HepG2 (cell line): ENCODE measurements around the gene FBF1. TPM values are rescaled to one million over a fixed set of nuclear protein-coding genes. Genes with fewer than 3 reads are reported as not detected.

Experiments used
- ATF1 ChIP-seq: IDR thresholded peaks from 2 replicates; pipeline ENCODE4 v1.6.1; 2016; ENCODE audit warnings: mild to moderate bottlenecking, control low read depth
- BRD4 ChIP-seq: sonication (generic); formaldehyde crosslinking; IDR thresholded peaks from 2 replicates; pipeline ENCODE4 v1.4.0; 2020; ENCODE audit warnings: missing genetic modification reagents
- FOSL1 ChIP-seq: sonication (generic); formaldehyde crosslinking; IDR thresholded peaks from 2 replicates; pipeline ENCODE4 v1.9.0; 2021; ENCODE audit warnings: missing genetic modification reagents, borderline replicate concordance
- HMG20B ChIP-seq: conservative IDR thresholded peaks from 2 replicates; pipeline ENCODE4 v1.6.1; 2016; ENCODE audit warnings: missing genetic modification reagents, missing compliant biosample characterization
- PPARG ChIP-seq: conservative IDR thresholded peaks from 2 replicates; pipeline ENCODE4 v1.6.1; 2016; ENCODE audit warnings: missing biosample characterization, missing genetic modification reagents
- SIN3B ChIP-seq: fragments of 150-350 bp; IDR thresholded peaks from 2 replicates; pipeline ENCODE4 v1.6.1; 2014; ENCODE audit warnings: low read length
- SOX6 ChIP-seq, 2 experiments: fragments of 450-650 bp in 1 of 2; sonication (generic) in 1 of 2; formaldehyde crosslinking in 1 of 2; IDR thresholded peaks; 2 replicates each; pipeline versions ENCODE4 v1.4.0 to v1.6.1; 2017 to 2020; ENCODE audit warnings: antibody characterized with exemption in 1 of 2, mild to moderate bottlenecking in 1 of 2, missing genetic modification reagents in 1 of 2
- ZNF337 ChIP-seq: sonication (generic); formaldehyde crosslinking; IDR thresholded peaks from 2 replicates; pipeline ENCODE4 v1.5.1; 2020; ENCODE audit warnings: missing genetic modification reagents, low read depth, mild to moderate bottlenecking, borderline replicate concordance
- ZNF567 ChIP-seq: sonication (generic); formaldehyde crosslinking; IDR thresholded peaks from 2 replicates; pipeline ENCODE4 v1.8.1; 2023; ENCODE audit warnings: mild to moderate bottlenecking, missing genetic modification reagents, borderline replicate concordance
- ZNF749 ChIP-seq: sonication (generic); formaldehyde crosslinking; IDR thresholded peaks from 2 replicates; pipeline ENCODE4 v1.8.0; 2022; ENCODE audit warnings: mild to moderate bottlenecking, missing genetic modification reagents, moderate library complexity, borderline replicate concordance
- ZNF75D ChIP-seq: sonication (generic); formaldehyde crosslinking; IDR thresholded peaks from 2 replicates; pipeline ENCODE4 v1.8.1; 2023; ENCODE audit warnings: missing genetic modification reagents, mild to moderate bottlenecking, borderline replicate concordance
- polyA plus RNA-seq, 8 experiments: library from polyadenylated mRNA; depleted of rRNA in 3 of 8; stranded (reverse) in 7 of 8; unstranded in 1 of 8; fragments of >200 nt; fragmentation: Illumina TruSeq in 4 of 8; extraction: Trizol in 4 of 8; gene quantifications; 2 replicates each; pipeline versions ENCODE4 v1.2.1 to v1.2.3, GENCODE V29; 2011 to 2016; ENCODE audit warnings: low read depth in 4 of 8, missing spikeins in 1 of 8, mixed read lengths in 1 of 8; ENCODE audit not compliant: insufficient read depth in 1 of 8
- total RNA-seq, 5 experiments: library from RNA; depleted of rRNA; stranded (reverse); fragments of >200 nt; fragmentation: Illumina TruSeq; extraction: Trizol; gene quantifications; 2 replicates each; pipeline ENCODE4 v1.2.3, GENCODE V29; 2016; ENCODE audit warnings: low read depth in 1 of 5
- TF ChIP-seq, protein P1 (sequence below): IDR thresholded peaks from 2 replicates; pipeline ENCODE4 v1.6.1; 2016; ENCODE audit warnings: low read depth
- TF ChIP-seq, protein P2 (sequence below): sonication (generic); formaldehyde crosslinking; IDR thresholded peaks from 2 replicates; pipeline ENCODE4 v1.5.0; 2020; ENCODE audit warnings: mild to moderate bottlenecking, missing genetic modification reagents
- TF ChIP-seq, protein P3 (sequence below): sonication (generic); formaldehyde crosslinking; IDR thresholded peaks from one replicate; pipeline ENCODE4 v1.5.1; 2020; ENCODE audit warnings: mild to moderate bottlenecking, missing genetic modification reagents; ENCODE audit errors: not compliant biosample characterization
- TF ChIP-seq, protein P4 (sequence below): sonication (generic); formaldehyde crosslinking; IDR thresholded peaks from 2 replicates; pipeline ENCODE4 v1.8.1; 2023; ENCODE audit warnings: mild to moderate bottlenecking, missing genetic modification reagents

The FBF1 gene
- total and polyA plus RNA-seq, 2 of the 13 experiments (the other 11 are each of a cell fraction or from before 2014, with no cell fraction given), result 2.4 to 8.1 TPM

DNA sequence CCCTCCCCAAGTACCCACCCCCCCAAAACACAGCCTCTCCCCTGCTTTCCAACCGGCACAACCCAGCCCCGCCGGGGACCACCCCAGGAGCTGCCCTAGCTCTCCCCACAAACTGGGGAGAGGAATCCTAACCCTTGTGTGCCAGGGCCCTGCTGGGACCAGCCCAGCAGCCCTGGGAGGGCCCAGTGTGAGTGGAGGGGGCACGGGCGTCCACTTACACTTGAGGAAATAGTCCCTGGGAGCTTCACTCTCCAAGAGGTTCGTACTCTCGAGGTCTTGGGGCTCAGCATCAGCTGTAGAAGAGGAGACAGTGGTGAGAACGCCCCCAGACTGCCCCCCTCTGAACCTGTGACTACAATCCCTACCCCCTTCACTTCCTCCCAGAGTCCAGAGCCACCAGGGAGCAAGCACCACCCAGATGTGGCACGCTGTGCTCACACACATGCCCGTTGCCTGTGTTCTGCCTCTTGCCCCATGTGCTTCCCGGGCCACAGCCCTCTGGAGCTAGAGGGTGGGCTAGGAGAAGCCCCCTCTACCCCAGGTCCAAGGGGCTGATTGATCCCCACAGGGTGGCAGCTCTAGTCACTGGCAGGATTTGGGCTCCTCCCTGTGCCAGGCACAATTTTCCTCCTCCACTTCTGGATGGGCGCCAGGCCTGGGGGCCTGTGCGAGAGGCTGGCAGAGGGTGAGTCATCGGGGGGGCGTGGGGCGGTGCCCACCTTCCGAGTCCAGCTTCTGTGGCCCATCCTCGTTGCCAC lies 65.5 kb downstream of the FBF1 start (continued):
- TF ChIP-seq ZNF567 (no peak), SIN3B (no peak), FOSL1 (0 out of 2 replicates have a peak, but pooled peaks have one; percentile 5), ATF1 (CRISPR knock-in tag) (no peak), ZNF337 (CRISPR knock-in tag) (no peak), HMG20B (CRISPR knock-in tag) (no peak), ZNF75D (CRISPR knock-in tag) (no peak), PPARG (no peak), ZNF749 (CRISPR knock-in tag) (no peak), SOX6 (IDR thresholded peaks at IDR 0.05) (no peak), SOX6 (CRISPR knock-in tag; IDR thresholded peaks at IDR 0.05) (no peak), BRD4 (CRISPR knock-in tag) (no peak)
- TF ChIP-seq, protein P1, sequence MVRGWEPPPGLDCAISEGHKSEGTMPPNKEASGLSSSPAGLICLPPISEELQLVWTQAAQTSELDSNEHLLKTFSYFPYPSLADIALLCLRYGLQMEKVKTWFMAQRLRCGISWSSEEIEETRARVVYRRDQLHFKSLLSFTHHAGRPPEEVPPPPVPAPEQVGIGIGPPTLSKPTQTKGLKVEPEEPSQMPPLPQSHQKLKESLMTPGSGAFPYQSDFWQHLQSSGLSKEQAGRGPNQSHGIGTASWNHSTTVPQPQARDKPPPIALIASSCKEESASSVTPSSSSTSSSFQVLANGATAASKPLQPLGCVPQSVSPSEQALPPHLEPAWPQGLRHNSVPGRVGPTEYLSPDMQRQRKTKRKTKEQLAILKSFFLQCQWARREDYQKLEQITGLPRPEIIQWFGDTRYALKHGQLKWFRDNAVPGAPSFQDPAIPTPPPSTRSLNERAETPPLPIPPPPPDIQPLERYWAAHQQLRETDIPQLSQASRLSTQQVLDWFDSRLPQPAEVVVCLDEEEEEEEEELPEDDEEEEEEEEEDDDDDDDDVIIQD (CRISPR knock-in tag), result no peak
- TF ChIP-seq, protein P2, sequence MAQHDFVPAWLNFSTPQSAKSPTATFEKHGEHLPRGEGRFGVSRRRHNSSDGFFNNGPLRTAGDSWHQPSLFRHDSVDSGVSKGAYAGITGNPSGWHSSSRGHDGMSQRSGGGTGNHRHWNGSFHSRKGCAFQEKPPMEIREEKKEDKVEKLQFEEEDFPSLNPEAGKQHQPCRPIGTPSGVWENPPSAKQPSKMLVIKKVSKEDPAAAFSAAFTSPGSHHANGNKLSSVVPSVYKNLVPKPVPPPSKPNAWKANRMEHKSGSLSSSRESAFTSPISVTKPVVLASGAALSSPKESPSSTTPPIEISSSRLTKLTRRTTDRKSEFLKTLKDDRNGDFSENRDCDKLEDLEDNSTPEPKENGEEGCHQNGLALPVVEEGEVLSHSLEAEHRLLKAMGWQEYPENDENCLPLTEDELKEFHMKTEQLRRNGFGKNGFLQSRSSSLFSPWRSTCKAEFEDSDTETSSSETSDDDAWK, result no peak
- TF ChIP-seq, protein P3, sequence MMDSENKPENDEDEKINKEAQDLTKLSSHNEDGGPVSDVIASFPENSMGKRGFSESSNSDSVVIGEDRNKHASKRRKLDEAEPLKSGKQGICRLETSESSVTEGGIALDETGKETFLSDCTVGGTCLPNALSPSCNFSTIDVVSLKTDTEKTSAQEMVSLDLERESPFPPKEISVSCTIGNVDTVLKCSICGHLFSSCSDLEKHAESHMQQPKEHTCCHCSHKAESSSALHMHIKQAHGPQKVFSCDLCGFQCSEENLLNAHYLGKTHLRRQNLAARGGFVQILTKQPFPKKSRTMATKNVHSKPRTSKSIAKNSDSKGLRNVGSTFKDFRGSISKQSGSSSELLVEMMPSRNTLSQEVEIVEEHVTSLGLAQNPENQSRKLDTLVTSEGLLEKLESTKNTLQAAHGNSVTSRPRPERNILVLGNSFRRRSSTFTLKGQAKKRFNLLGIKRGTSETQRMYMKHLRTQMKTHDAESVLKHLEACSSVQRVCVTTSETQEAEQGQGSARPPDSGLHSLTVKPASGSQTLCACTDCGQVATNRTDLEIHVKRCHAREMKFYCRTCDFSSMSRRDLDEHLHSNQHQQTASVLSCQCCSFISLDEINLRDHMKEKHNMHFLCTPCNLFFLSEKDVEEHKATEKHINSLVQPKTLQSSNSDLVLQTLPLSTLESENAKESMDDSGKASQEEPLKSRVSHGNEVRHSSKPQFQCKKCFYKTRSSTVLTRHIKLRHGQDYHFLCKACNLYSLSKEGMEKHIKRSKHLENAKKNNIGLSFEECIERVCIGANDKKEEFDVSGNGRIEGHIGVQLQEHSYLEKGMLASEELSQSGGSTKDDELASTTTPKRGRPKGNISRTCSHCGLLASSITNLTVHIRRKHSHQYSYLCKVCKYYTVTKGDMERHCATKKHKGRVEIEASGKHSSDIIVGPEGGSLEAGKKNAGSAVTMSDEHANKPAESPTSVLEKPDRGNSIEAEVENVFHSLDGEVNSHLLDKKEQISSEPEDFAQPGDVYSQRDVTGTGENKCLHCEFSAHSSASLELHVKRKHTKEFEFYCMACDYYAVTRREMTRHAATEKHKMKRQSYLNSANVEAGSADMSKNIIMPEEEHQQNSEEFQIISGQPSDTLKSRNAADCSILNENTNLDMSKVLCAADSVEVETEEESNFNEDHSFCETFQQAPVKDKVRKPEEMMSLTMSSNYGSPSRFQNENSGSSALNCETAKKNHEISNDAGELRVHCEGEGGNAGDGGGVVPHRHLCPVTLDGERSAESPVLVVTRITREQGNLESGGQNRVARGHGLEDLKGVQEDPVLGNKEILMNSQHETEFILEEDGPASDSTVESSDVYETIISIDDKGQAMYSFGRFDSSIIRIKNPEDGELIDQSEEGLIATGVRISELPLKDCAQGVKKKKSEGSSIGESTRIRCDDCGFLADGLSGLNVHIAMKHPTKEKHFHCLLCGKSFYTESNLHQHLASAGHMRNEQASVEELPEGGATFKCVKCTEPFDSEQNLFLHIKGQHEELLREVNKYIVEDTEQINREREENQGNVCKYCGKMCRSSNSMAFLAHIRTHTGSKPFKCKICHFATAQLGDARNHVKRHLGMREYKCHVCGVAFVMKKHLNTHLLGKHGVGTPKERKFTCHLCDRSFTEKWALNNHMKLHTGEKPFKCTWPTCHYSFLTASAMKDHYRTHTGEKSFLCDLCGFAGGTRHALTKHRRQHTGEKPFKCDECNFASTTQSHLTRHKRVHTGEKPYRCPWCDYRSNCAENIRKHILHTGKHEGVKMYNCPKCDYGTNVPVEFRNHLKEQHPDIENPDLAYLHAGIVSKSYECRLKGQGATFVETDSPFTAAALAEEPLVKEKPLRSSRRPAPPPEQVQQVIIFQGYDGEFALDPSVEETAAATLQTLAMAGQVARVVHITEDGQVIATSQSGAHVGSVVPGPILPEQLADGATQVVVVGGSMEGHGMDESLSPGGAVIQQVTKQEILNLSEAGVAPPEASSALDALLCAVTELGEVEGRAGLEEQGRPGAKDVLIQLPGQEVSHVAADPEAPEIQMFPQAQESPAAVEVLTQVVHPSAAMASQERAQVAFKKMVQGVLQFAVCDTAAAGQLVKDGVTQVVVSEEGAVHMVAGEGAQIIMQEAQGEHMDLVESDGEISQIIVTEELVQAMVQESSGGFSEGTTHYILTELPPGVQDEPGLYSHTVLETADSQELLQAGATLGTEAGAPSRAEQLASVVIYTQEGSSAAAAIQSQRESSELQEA (CRISPR knock-in tag), result no peak
- TF ChIP-seq, protein P4, sequence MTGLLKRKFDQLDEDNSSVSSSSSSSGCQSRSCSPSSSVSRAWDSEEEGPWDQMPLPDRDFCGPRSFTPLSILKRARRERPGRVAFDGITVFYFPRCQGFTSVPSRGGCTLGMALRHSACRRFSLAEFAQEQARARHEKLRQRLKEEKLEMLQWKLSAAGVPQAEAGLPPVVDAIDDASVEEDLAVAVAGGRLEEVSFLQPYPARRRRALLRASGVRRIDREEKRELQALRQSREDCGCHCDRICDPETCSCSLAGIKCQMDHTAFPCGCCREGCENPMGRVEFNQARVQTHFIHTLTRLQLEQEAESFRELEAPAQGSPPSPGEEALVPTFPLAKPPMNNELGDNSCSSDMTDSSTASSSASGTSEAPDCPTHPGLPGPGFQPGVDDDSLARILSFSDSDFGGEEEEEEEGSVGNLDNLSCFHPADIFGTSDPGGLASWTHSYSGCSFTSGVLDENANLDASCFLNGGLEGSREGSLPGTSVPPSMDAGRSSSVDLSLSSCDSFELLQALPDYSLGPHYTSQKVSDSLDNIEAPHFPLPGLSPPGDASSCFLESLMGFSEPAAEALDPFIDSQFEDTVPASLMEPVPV (CRISPR knock-in tag), result no peak; the same call in 1 of the 2 replicates
